ENCODE results near the gene ASCC2. TPM values are rescaled to one million over a fixed set of nuclear protein-coding genes. Genes with fewer than 3 reads are reported as not detected.
"Not testable (repeated sequence)": the region's sequence is repeated elsewhere in the genome, so short reads cannot be mapped to it uniquely, and the experiment has no call there.

ASCC2 gene
- total RNA-seq, 1 experiment from 2014 or later, result 47.0 TPM

DNA sequence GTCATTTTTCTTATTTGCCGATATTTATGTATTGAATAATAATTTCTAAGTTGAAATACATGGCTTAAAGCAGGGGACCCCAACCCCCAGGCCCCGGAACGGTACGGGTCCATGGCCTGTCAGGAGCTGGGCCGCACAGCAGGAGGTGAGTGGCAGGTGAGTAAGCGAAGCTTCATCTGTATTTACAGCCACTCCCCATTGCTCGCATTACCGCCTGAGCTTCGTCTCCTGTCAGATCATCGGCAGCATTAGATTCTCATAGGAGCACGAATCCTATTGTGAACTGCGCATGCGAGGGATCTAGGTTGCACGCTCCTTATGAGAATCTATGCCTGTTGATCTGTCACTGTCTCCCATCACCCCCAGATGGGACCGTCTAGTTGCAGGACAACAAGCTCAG, 75.8 kb downstream of the ASCC2 start:
- Histone ChIP-seq H3K4me1 (replicated peaks) (peaks cover 30% of the 10 kb centered on the region), H3K27ac (no peak overlapping the region), H3K36me3 (no peaks in the 10 kb centered on the region), H3K4me3 (no peak overlapping the region), H3K9me3 (replicated peaks) (no peaks in the 10 kb centered on the region), H3K27me3 (replicated peaks) (no peaks in the 10 kb centered on the region)
- no peak for DNase-seq (ENCODE audit: low read depth in 1 of 2, low spot score in 2 of 2)

DNA sequence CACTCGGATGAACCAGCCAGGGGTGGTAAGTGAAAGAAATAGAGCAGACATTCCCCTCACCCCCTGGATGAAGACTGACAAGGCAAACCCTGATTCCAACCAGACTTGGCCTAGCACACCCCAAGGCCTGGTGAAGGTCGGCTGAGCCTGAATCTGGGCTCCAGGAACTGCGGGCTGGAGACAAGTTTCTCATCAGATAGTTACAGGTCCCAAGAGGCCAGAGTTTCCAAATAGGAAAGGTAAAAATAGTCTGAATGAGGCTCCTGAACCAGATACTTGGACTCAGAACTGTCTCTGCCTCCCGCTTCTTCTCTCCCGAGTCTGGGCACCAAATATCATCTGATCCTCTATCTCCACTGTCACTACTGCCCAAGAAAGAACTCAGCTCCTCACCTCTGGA, 79.1 kb downstream of the ASCC2 start:
- peak overlapping the region; percentile 54 for H3K27ac ChIP-seq
- H3K4me1 ChIP-seq (replicated peaks), result peaks cover 30% of the 10 kb centered on the region
- DNase-seq (ENCODE audit: low read depth in 1 of 2, low spot score in 2 of 2), result no peak
- H3K4me3 ChIP-seq, result no peak overlapping the region
- H3K9me3 ChIP-seq (replicated peaks), result no peaks in the 10 kb centered on the region
- H3K27me3 ChIP-seq (replicated peaks), result no peaks in the 10 kb centered on the region
- H3K36me3 ChIP-seq, result no peaks in the 10 kb centered on the region

DNA sequence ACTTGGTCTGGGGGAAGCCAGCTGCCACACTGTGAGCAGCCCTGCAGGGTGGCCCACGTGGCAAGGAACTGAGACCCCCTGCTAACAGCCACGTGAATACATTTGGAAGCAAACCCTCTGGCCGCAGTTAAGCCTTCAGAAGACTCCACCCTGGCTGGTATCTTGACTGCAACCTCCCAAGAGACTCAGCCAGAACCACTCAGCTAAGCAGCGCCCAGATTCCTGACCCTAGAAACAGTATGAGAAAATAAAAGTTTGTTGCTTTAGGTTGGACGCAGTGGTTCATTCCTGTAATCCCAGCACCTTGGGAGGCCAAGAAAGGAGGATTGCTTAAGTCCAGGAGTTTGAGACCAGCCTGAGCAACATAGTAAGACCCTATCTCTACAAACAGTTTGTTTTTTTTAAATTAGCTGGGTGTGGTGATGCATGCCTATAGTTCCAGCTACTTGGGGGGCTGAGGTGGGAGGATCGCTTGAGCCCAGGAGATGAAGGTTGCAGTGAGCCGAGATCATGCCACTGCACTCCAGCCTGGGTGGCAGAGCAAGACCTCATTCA, 79.9 kb downstream of the ASCC2 start:
- Histone ChIP-seq H3K9me3 (replicated peaks) (no peaks in the 10 kb centered on the region), H3K4me3 (no peak overlapping the region), H3K36me3 (no peaks in the 10 kb centered on the region; the same call in 1 of the 2 replicates), H3K27ac (no peak overlapping the region), H3K27me3 (replicated peaks) (no peaks in the 10 kb centered on the region), H3K4me1 (replicated peaks) (peaks cover 30% of the 10 kb centered on the region)
- peak in 1 of 2 experiments; percentile 53 for DNase-seq (ENCODE audit: low read depth in 1 of 2, low spot score in 2 of 2)

DNA sequence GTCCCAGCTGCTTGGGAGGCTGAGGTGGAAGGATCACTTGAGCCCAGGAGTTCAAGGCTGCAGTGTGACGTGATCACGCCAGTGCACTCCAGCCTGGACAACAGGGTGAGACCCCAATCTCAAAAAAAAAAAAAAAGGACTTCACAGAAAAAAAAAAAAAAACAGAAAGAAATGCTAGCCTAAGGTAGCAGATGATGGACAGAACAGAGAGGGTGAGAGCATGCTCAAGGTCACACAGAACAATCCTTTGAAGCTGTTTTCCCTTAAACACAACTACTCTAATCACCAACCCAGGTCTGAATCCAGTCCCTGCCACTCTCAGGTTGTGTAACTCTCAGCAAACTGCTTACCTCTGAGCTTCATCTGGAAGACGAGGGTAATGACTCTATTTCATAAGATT, 81.0 kb downstream of the ASCC2 start:
- H3K36me3 ChIP-seq, result no peaks in the 10 kb centered on the region; the same call in 1 of the 2 replicates
- peaks cover 30% of the 10 kb centered on the region for H3K4me1 ChIP-seq (replicated peaks)
- no peaks in the 10 kb centered on the region for H3K27me3 ChIP-seq (replicated peaks)
- H3K4me3 ChIP-seq, result no peak overlapping the region
- H3K9me3 ChIP-seq (replicated peaks), result no peaks in the 10 kb centered on the region
- no peak overlapping the region for H3K27ac ChIP-seq
- no peak for DNase-seq (ENCODE audit: low read depth in 1 of 2, low spot score in 2 of 2)

DNA sequence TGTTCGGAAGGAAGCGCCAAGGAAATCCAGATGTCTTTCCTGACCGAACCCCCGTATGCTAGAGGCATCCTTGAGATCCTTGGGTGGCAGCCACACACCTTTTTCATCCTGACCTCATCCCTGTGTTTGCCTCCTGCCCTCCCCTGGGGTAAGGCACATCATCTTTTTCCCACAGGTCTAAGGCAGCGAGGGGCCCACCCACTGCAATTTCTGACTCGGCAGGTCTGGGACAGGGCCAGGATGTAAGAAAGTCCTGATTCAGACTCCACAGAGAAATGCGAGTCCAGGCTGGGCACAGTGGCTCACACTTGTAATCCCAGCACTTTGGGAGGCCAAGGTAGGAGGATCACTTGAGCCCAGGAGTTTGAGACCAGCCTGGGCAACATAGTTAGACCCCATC, 81.7 kb downstream of the ASCC2 start:
- DNase-seq (ENCODE audit: low read depth in 1 of 2, low spot score in 2 of 2), result no peak
- Histone ChIP-seq H3K27me3 (replicated peaks) (no peaks in the 10 kb centered on the region), H3K9me3 (replicated peaks) (no peaks in the 10 kb centered on the region), H3K27ac (no peak overlapping the region), H3K4me3 (no peak overlapping the region), H3K4me1 (replicated peaks) (peaks cover 30% of the 10 kb centered on the region), H3K36me3 (no peaks in the 10 kb centered on the region; the same call in 1 of the 2 replicates)

DNA sequence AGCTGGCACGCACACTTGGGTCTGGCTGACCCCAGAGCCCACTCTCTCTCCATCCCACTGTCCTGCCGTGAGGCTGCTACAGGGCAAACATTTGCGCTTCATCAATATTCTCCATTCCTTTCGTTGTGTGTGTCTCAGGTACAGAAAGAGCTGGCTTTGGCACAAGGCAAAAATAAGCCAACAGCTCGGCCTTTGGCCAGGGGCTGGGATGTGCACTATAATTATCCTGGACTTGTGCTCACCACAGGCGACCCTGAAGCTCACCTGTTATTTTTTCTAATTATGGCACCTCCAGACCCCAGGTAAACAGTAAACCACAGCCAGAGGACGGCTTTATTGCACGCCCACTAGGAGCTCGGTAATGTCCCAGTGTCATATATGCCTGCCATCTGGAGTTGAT, 82.2 kb downstream of the ASCC2 start:
- H3K4me1 ChIP-seq (replicated peaks), result peaks cover 30% of the 10 kb centered on the region
- H3K27me3 ChIP-seq (replicated peaks), result no peaks in the 10 kb centered on the region
- no peak overlapping the region for H3K27ac ChIP-seq
- H3K9me3 ChIP-seq (replicated peaks), result no peaks in the 10 kb centered on the region
- no peak for DNase-seq (ENCODE audit: low read depth in 1 of 2, low spot score in 2 of 2)
- no peaks in the 10 kb centered on the region; the same call in 1 of the 2 replicates for H3K36me3 ChIP-seq
- no peak overlapping the region for H3K4me3 ChIP-seq

DNA sequence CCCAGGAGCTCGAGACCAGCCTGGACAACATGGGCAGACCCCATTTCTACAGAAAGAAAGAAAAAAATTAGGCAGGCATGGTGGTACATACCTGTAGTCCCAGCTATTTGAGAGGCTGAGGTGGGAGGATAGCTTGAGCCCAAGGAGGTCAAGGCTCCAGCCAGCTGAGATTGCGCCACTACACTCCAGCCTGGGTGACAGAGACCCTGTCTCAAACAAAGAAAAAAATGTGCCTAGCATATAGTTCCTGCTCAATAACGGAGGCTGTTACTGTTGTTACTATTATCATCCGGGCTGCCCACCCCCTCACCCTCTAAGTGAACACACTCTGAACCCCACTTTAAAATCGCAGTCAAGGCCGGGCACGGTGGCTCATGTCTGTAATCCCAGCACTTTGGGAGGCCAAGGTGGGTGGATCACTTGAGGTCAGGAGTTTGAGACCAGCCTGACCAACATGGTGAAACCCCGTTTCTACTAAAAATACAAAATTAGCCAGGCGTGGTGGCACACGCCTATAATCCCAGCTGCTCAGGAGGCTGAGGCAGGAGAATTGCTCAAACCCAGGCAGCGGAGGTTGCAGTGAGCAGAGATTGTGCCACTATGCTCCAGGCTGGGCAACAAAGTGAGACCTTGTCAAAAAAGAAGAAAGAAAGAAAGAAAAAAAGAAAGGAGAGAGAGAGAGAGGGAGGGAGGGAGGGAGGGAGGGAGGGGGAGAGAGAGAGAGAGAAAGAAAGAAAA, 83.2 kb downstream of the ASCC2 start:
- H3K4me1 ChIP-seq (replicated peaks), result peaks cover 30% of the 10 kb centered on the region
- not testable (repeated sequence) for H3K9me3 ChIP-seq (replicated peaks); H3K4me3 ChIP-seq; DNase-seq (ENCODE audit: low read depth in 1 of 2, low spot score in 2 of 2); H3K27ac ChIP-seq; H3K27me3 ChIP-seq (replicated peaks); H3K36me3 ChIP-seq

DNA sequence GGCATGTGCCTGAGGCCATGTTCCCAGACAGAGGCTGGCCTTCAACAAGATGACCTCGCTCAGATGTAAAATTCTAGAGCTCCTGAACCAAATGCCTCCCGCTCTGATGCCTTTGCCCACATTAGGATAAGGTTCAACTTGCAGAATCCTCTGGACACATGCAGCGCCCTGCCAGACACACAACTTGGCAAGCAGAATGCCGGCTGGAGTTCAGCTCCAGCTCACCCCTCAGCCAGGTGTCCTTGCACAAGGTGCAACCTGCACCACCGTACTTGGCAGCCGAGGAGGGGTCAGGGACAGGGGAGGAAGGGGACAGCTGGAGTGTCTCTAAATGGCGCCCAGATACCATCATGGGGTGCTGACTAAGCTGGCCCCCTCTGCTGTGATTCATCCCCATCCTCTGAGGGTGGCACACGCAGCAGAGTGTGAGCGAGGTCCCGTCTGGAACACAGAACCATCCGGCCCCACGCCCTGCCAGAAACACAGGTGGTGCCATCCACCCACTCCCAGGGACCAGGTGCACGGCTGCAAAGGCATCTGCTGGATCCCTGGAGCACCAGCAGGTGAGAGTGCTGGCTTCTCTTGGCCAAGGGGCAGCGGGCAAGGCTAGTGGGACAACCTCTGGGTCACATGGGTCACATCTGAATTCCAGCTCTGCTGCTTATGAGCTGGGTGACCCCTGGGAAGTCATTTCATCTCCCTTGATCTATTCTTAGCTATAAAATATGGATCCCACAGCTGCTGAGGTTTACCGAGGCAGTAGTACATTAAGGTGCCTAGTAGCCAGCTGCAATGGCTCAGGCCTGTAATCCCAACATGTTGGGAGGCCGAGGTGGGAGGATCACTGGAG, 84.0 kb downstream of the ASCC2 start:
- Histone ChIP-seq H3K36me3 (peaks cover 4% of the 10 kb centered on the region), H3K9me3 (replicated peaks) (no peaks in the 10 kb centered on the region), H3K4me1 (replicated peaks) (peaks cover 22% of the 10 kb centered on the region), H3K27me3 (replicated peaks) (no peaks in the 10 kb centered on the region), H3K4me3 (no peak overlapping the region), H3K27ac (no peak overlapping the region)
- DNase-seq (ENCODE audit: low read depth in 1 of 2, low spot score in 2 of 2), result no peak

DNA sequence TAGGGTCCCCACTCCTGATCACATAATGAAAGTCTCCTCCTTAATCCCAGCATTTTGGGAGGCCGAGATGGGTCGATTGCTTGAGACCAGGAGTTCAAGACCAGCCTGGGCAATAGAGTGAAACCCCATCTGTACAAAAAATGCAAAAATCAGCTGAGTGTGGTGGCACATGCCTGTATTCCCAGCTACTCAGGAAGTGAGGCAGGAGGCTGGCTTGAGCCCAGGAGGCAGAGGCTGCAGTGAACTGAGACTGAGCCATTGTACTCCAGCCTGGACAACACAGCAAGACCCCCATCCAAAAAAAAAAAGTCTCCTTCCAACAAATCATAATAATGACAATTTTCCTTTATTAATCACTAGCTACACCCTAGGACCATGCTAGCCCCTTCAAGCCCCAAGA, 86.4 kb downstream of the ASCC2 start:
- no peak for DNase-seq (ENCODE audit: low read depth in 1 of 2, low spot score in 2 of 2)
- H3K4me1 ChIP-seq (replicated peaks), result peaks cover 6% of the 10 kb centered on the region
- peaks cover 13% of the 10 kb centered on the region for H3K36me3 ChIP-seq
- no peak overlapping the region for H3K4me3 ChIP-seq
- H3K9me3 ChIP-seq (replicated peaks), result no peaks in the 10 kb centered on the region
- H3K27ac ChIP-seq, result no peak overlapping the region
- H3K27me3 ChIP-seq (replicated peaks), result no peaks in the 10 kb centered on the region

DNA sequence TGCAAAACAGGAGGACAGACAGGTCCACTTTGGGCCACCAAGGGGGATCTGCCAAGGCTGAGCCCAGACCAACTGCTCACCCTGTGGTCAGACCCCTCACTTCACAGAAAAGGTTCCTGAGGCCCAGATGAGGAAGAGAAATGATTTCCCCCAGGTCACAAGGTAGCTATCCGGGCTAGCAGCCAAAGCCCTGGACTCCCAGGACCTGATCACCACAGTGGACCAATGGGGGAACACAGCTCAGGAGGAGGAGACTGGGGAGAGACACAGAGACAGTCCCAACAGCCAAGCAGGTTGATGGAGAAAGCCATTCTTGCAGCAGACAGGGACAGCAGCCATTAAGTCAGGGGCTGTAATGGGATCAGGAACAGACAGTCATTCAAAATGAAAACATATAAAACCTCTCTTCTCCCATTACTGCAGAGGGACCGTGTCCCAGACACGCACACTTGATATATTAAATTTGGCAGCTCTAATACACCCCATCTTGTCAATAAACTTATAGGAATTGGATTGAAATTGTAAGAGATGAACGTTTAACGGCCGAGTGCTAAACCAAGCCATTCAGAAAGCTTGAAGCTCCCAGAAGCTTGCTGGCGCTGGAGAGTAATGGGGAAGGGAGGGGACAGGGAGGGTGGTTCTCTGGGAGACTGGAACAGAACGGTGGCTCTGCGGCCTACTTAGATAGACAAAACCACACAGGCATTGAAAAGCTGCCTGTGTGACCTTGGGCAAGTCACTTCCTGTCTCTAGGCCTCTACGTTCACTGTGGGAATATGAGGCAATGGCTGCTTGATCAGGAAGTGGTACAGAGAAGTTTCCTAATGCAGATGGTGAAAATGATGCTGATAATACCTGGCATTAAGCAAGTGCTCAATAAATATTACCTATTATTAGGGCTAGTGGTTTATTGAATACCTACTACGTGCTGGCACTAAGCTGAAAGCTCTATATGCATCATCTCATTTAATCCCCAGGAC, 87.2 kb downstream of the ASCC2 start:
- H3K27me3 ChIP-seq (replicated peaks), result no peaks in the 10 kb centered on the region
- DNase-seq (ENCODE audit: low read depth in 1 of 2, low spot score in 2 of 2), result no peak
- no peak overlapping the region for H3K27ac ChIP-seq
- H3K36me3 ChIP-seq, result peaks cover 13% of the 10 kb centered on the region
- H3K9me3 ChIP-seq (replicated peaks), result no peaks in the 10 kb centered on the region
- no peak overlapping the region for H3K4me3 ChIP-seq
- no peaks in the 10 kb centered on the region for H3K4me1 ChIP-seq (replicated peaks)

DNA sequence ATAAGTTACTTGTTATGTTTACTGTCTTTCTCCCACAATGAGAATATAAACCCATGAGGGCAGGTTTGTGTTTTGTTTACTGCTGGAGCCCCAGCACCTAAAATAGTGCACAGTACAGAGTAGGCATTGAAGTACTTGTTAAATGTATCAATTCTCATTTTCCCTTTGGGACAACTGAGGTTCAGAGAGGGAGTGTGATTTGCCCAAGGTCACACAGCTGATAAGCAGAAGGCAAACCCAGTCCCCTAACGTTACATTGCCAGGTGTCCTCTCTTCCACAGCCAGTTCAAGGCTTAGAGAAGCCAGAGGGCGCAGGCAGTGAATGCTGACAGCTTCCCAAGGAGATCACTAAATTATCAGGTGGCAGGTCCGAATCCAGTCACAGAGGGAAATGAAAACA, 88.0 kb downstream of the ASCC2 start:
- Histone ChIP-seq H3K4me3 (no peak overlapping the region), H3K4me1 (replicated peaks) (no peaks in the 10 kb centered on the region), H3K27me3 (replicated peaks) (no peaks in the 10 kb centered on the region), H3K36me3 (peaks cover 17% of the 10 kb centered on the region), H3K27ac (no peak overlapping the region), H3K9me3 (replicated peaks) (no peaks in the 10 kb centered on the region)
- DNase-seq (ENCODE audit: low read depth in 1 of 2, low spot score in 2 of 2), result no peak

DNA sequence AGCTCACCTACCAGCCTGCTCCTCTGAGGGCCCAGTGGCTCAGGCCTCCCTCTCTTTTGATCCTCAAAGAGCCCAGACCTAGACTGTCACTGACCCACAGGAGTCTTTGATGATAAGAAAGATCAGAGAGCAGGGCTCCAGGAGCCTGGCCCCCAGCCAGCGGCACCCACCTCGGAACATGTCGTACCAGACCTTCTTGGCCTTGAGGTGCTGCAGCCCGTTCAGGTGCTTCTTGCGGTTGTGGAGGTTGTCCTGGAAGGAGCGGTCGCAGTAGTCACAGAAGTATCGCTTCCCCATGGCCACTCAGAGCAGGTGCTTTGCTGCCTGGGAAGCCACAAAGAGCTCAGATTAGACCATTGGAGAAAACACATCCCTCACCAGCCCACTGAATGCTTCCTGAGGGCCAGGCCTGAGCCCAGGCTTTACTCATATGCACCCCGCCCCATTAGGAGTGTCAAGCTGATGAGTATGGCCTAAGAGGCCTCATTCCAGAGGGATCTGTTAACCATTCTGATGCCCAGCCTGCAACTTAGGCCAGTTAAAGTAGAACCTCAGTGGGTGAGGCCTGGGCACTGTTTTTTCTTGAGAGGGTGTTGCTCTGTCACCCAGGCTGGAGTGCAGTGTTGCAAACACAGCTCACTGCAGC, 89.7 kb downstream of the ASCC2 start:
- Histone ChIP-seq H3K4me3 (no peak overlapping the region), H3K27me3 (replicated peaks) (no peaks in the 10 kb centered on the region), H3K36me3 (peaks cover 17% of the 10 kb centered on the region), H3K4me1 (replicated peaks) (no peaks in the 10 kb centered on the region), H3K27ac (no peak overlapping the region), H3K9me3 (replicated peaks) (no peaks in the 10 kb centered on the region)
- peak in 1 of 2 experiments; percentile 37 for DNase-seq (ENCODE audit: low read depth in 1 of 2, low spot score in 2 of 2)

DNA sequence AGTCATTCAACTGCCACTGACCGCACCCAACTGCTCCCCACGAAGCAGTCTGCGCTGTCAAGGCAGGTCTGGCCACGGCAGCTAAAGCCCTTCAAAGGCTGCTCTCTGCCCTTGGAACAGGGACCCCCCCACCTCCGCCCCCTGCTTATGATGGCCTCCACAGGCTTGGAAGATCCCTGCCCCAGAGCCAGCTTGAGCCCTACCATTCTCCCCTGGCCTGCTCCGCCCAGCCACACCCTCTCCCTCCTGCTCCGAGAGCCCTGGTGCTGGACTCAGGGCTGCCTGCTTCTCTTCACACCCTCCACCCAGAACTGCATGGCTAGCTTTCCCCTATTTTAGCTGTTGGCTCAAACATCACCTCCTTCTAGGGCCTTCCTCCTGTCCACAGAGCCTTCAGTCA, 90.2 kb downstream of the ASCC2 start:
- no peaks in the 10 kb centered on the region for H3K27me3 ChIP-seq (replicated peaks)
- no peak for DNase-seq (ENCODE audit: low read depth in 1 of 2, low spot score in 2 of 2)
- no peaks in the 10 kb centered on the region for H3K9me3 ChIP-seq (replicated peaks)
- no peak overlapping the region for H3K4me3 ChIP-seq
- peaks cover 17% of the 10 kb centered on the region for H3K36me3 ChIP-seq
- H3K27ac ChIP-seq, result no peak overlapping the region
- no peaks in the 10 kb centered on the region for H3K4me1 ChIP-seq (replicated peaks)

Data from SJSA1 (cell line).